HG03439 (cell line): ENCODE measurements around the gene MSL3B.
A peak's percentile ranks its signal among the peaks of the same experiment; 100 is the strongest.
"Not testable (repeated sequence)": the region's sequence is repeated elsewhere in the genome, so short reads cannot be mapped to it uniquely, and the experiment has no call there.

Experiments used
- ATAC-seq: cut with Tn5 transposase; IDR thresholded peaks from one replicate; pipeline ENCODE4 v1.9.1; 2021; ENCODE audit warnings: mild to moderate bottlenecking, moderate library complexity; ENCODE audit not compliant: unreplicated experiment

MSL3B gene

GRCh38 chr2:233867993-233868532, at the start of gene MSL3B:
MSL3B (minus strand) TSS chr2:233868386.
- ATAC-seq, result no peak

DNA sequence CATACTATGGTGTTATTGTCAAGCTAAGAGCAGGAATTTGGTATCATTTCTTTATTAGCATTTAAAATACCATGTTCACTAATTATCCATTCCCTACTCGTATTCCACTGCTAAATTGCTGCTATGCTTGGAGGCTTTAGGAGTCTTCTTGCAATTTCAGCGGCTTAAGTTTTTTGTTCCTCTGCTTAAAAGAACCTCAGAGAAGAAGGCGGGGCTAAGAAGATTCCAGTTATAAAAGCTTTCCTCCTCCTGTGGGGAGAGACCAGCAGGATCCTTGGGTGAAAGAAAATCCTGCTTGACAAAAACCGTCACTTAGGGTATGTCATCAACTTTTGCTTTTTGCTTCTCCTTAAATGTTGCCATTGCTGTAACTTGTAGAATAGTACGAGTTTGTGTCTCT, 48.9 kb upstream of the MSL3B start, which contains the start of gene TRPM8:
TRPM8 (plus strand) TSS at position 258 of the 400 bp plus-strand sequence. CDS start 9,165 bp downstream, outside the sequence.
- ATAC-seq, result no peak

DNA sequence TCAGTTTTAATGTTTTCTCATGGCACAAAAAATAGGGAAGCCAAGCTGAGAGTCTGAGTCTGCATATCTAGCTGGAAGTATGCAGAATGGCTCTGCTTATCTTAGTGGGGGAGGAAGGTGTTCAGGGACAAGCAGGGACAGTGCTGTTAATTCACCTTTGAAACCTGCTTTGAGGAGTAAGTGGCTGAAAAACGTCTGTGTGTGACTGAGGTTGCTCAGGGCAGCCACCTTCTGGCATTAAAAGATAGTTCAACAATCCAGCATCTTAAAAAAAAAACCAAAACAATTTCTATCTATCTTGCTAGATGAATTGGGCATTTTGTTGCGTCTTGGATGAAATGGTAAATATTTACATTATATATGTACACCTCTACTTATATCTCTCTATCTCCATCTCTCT, 46.9 kb upstream of the MSL3B start:
- no peak for ATAC-seq

DNA sequence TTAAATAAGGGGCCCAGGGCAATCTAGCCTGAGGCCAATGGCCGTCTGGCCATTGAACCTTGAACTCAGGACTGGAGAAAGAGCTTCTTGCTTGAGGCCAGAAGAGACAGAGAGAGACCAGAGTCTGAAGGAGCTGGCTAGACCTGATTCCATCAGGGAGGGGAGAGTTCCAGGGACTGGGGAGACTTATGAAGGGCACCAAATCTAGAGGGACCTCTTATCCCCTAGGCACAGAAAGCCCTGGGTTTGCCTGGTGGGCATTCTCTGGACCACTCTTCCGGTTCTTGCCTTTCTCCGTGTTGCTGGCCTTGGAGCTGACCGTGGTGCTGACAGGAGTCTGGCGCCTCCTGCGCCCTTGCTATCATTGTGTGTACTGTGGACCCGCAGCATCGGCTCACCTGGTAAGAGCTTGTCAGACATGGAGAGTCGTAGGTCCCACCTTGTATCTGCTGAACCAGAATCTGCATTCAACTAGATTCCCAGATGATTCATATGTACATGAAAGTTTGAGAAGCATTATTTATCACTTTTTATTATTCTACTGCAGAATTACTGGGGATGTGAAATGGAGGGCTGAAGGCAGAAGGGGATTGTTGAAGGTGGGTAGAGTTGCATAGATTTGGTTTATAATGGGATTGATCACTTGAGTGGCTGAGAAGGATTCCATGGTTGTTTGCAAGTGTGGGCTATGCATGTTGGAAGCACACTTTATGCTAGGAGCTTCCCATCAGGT, 44.7 kb upstream of the MSL3B start:
- no peak for ATAC-seq

DNA sequence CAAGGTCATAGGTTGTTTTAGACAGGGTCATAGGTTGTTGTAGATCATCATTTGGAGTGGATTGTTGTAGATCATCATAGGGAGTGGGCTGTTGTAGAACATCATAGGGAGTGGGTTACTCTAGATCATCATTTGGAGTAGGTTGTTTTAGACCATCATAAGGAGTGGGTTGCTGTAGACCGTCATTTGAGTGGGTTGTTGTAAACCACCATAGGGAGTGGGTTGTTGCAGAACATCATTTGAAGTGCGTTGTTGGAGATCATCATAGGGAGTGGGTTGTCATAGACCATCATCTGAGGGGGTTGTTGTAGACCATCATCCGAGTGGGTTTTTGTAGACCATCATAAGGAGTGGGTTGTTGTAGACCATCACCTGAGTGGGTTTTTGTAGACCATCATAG, 39.4 kb upstream of the MSL3B start:
- no peak for ATAC-seq

DNA sequence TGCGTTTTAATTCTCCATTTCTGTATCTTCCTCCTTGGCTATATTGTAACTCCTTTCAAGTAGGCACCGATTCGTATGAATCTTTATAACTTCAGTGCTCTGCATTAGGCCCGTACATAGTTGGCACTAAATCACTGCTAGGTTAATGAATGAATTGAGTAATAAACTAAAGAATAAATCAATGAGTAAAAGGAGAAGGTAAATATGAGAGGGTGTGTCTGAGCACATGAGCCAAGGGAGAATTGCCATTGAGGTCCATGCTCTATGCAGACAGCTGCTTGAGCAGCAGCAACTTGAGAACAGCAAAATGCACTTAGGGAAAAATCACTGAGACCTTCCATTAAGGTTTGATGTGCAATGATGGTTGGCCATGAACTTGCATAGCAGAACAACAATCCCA, 37.8 kb upstream of the MSL3B start:
- no peak for ATAC-seq

- ATAC-seq, result no peak
Observed at GRCh38 chr2:233901884-233902283, 33.7 kb upstream of the MSL3B start.

GRCh38 chr2:233901367-233901766, 33.2 kb upstream of the MSL3B start:
- ATAC-seq, result no peak

- not testable (repeated sequence) for ATAC-seq
Observed at GRCh38 chr2:233896253-233896652, 28.1 kb upstream of the MSL3B start.

- no peak for ATAC-seq
Observed at GRCh38 chr2:233892793-233893192, 24.6 kb upstream of the MSL3B start.

DNA sequence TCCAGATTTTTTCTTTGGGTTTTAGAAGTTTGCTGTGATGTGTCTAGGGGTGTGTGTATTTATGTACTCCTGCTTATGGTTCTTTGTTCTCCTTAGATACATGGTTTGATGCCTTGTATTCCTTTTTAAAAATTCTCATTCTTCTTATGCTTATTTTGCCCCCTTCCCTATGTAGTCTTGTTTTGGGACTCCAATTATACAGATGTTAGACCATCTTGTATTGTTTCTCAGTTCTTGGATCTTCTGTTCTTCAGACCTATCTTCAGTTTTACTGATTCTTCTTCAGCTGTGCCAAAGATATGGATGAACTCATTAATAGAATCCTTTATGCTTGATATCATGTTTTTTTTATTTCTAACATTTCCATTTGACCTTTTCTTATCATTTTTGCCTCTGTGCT, 14.2 kb upstream of the MSL3B start:
- ATAC-seq, result no peak

DNA sequence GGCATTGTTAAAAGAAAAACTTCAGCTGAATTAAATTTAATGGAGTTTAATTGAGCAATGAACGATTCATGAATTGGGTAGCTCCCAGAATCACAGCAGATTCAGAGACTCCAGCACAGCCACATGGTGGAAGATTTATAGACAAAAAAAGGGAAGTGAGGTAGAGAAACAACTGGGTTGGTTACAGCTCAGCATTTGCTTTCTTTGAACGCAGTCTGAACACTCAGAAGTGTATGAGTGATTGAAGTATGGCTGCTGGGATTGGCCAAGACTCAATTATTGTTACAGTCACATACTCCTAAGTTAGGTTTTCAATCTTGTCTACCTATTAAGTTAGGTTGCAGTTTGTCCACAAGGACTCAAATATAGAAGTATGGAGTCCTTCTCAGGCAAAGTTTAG, 3.9 kb upstream of the MSL3B start:
- ATAC-seq, result not testable (repeated sequence)

DNA sequence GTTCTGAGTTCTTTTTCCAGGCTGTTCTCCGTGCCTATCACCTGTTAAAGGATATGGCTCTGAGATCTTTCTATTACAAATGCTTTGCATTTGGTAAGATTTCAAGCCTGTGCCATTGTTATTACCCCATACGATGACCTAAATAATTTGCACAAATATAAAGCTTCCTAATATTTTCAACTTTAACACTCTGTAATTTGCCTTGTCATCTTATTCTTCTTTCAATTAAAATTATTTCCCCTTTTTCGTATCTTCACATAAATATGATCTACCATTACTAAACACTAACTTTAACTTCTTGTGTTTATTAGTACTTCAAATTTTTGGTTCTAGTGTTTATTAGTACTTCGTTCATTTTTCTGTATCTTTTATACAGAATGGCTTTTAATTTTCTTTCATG, 3.2 kb upstream of the MSL3B start:
- ATAC-seq, result no peak

GRCh38 chr2:233866479-233866878, 1.7 kb downstream of the MSL3B start:
- no peak for ATAC-seq

- ATAC-seq, result no peak
Observed at GRCh38 chr2:233865838-233866237, 2.3 kb downstream of the MSL3B start.

DNA sequence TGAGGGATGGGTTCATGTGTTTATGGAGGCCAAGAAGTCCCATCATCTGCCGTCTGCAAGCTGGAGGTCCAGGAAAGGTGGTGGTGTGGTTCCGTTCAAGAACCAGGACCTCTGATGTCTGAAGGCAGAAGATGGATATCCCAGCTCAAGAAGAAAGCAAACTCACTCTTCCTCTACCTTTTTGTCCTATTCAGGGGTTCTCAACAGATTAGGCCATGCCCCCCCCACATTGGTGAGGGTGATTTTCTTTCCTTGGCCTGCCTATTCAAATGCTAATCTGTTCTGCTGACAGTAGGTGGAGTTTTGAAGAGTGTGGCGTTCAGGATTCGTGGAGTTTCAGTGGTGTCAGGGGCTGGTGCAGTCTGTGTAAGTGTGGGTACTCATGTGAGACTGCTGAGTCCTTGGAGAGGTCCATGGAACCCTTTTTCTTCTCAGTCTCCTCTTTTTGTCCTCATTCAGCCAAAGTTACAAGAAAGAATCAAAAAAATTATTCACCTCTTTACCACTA, 5.9 kb downstream of the MSL3B start:
- ATAC-seq, result no peak

DNA sequence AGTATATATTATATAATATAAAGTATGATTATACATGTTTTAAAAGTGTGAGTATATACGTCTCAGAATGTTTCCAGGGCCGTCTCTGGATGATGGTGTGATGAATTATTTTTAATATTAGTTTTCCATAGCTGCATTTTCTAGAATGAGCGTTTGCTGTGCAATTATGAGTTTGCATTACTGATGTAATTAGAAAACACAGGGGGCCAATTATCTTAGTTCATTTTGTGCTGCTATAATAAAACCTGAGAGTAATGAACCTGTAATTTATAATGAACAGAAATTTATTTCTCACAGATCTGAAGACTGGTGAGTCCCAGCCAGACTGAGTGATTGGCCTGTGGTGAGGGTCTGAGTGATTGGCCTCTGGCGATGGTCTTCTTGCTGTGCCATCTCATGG, 9.9 kb downstream of the MSL3B start:
- ATAC-seq, result no peak

GRCh38 chr2:233857511-233858141, 10.6 kb downstream of the MSL3B start:
- ATAC-seq, result no peak

GRCh38 chr2:233856184-233856583, 12.0 kb downstream of the MSL3B start:
- ATAC-seq, result no peak

DNA sequence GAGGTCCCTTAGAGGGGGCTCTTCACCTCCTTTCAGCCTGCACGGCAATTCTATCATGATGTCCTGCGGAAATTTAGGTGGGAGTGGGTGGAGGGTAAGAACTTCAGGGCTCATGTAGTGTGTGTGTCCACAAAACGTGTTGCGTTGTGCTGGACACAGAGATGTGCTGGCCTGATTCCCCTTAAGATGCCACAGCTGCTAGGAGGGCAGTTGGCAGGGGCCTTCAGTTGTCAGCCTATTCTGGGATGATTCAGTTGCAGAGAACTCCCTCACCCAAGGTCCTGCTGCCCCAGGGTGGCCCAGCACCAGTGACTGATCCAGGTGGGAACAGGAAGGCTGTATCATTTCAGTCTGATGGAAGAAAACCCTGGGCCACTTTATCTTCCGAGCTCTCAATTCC, 12.8 kb downstream of the MSL3B start:
- ATAC-seq, result no peak

DNA sequence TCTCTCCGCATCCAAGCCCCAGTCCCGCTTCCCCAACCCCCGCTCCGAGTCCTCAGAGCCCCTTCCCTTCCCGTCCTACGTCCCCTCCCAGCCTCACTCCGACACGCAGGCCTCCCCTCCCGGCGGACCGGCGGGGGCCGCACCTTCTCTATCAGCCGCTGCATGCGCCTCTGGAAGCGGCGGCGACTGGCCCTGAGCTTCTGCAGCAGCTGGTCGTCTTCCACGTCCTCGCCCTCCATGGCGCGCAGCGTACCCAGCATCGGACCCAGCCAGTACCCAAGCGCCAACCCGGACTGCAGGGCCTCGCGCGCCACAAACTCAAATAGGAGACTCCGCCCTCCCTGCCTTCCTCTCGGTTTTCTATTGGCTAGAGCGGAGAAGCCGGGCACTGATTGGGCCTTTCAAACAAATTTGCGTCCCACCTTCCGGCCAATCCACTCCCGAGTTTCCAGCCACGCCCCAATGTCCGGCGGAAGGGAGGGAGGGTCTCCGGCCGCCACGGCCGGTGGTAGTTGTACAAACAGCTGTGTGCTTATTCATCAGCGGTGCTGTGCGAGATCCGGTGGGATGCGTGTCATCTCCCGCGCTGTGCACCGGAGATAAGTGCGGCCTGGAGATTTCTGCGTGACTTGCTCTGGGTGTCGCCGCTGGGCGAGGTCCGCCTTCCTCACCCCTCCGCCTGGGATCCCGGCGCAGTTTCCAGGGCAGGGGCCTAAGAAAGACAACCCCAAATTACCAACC, 13.8 kb downstream of the MSL3B start, which contains the start of gene HJURP:
HJURP (minus strand) TSS at position 295 of the 741 bp plus-strand sequence; CDS start at position 260, 35 bp downstream.
- peak; percentile 97 for ATAC-seq
